ENCODE results near the gene COPS3. TPM values are rescaled to one million over a fixed set of nuclear protein-coding genes. Genes with fewer than 3 reads are reported as not detected.

COPS3 gene
- total and polyA plus RNA-seq, 2 of the 8 experiments (the other 6 are each of a cell fraction or from before 2014, with no cell fraction given): 82.9 to 110 TPM

DNA sequence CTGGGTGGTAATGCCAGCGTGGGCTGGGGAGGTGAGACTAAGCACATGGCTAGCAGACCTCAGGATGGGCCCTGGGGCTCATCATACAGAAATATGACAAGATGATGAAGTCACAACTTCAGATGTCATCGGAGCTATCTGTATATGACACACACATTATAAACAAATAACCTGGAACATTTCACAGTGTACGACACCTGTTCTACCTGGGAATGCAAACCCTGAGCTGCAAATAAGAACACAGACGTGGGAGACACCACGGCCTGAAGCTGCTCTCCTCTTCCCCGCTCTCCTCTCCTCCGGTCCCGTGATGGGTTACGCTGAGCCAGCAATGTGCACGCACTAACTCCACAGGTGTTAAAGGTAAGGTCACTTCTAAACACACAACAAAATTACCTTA is 79.8 kb downstream of the COPS3 start:
- Histone ChIP-seq H3K27ac (ENCODE audit: low read depth, low read length) (no peak overlapping the region), H3K9ac (replicated peaks in 1 of 4; ENCODE audit: extremely low read depth in 1 of 4, low read depth in 3 of 4, low read length in 3 of 4) (no peak overlapping the region), H4K91ac (replicated peaks; ENCODE audit: insufficient read length, low read length) (no peak overlapping the region), H3K56ac (replicated peaks; ENCODE audit: insufficient read length, low read depth, low read length) (no peak overlapping the region), H2AFZ (ENCODE audit: low read length) (no peak overlapping the region), H2AK5ac (ENCODE audit: low read depth, low read length) (no peak overlapping the region), H3K23me2 (ENCODE audit: low read depth, low read length) (no peaks in the 10 kb centered on the region), H3K23ac (ENCODE audit: insufficient read length) (no peak overlapping the region), H2BK12ac (ENCODE audit: low read depth, low read length) (no peak overlapping the region), H2BK120ac (replicated peaks; ENCODE audit: low read depth, low read length) (no peak overlapping the region), H4K20me1 (replicated peaks in 1 of 2; ENCODE audit: control insufficient read depth in 1 of 2, insufficient read depth in 2 of 2, low read length in 2 of 2) (no peaks in the 10 kb centered on the region), H2BK5ac (ENCODE audit: low read depth, low read length) (no peak overlapping the region), H3K9me3 (ENCODE audit: insufficient read depth in 2 of 2, low read depth in 1 of 2, low read length in 1 of 2) (peaks cover 0 to 3% of the 10 kb centered on the region in 2 experiments; a peak in 1 of 4 replicates), H2BK20ac (ENCODE audit: low read length) (no peak overlapping the region), H3K14ac (ENCODE audit: insufficient read length) (no peak overlapping the region), H4K5ac (ENCODE audit: insufficient read length, low read depth, low read length) (no peak overlapping the region), H2BK15ac (ENCODE audit: low read length) (no peak overlapping the region), H3K18ac (ENCODE audit: extremely low read depth, low read length) (no peak overlapping the region), H3K4me1 (replicated peaks in 1 of 4; ENCODE audit: control insufficient read depth in 3 of 4, insufficient read depth in 4 of 4, low read length in 3 of 4) (no peaks in the 10 kb centered on the region; a peak in 1 of 7 replicates), H3K27me3 (replicated peaks in 1 of 4; ENCODE audit: control insufficient read depth in 3 of 4, extremely low read depth in 1 of 4, insufficient read depth in 3 of 4, low read length in 3 of 4) (no peaks in the 10 kb centered on the region), H4K8ac (ENCODE audit: extremely low read depth, insufficient read depth, low read length) (no peak overlapping the region), H3K36me3 (ENCODE audit: control insufficient read depth in 2 of 4, insufficient read depth in 4 of 4, low read length in 3 of 4) (no peaks in the 10 kb centered on the region), H3K79me1 (ENCODE audit: low read depth, low read length) (no peaks in the 10 kb centered on the region), H3K4ac (replicated peaks; ENCODE audit: insufficient read length, low read depth, low read length) (no peak overlapping the region), H3K4me2 (ENCODE audit: insufficient read depth in 1 of 2, low read depth in 2 of 2, low read length in 2 of 2) (no peak overlapping the region), H3K4me3 (ENCODE audit: extremely low read depth in 1 of 4, insufficient read depth in 2 of 4, low read depth in 3 of 4, low read length in 4 of 4) (no peak overlapping the region), H3K79me2 (ENCODE audit: control insufficient read depth in 1 of 2, insufficient read depth in 2 of 2, low read length in 2 of 2) (no peaks in the 10 kb centered on the region)
- 88% methylated on average over 10 of the region's 10 CpGs; no CpG with 5 or more reads in 1 of the 2 experiments for WGBS, 2 experiments (ENCODE audit: extremely low coverage in 1 of 2, insufficient coverage in 1 of 2, insufficient read length in 1 of 2, insufficient replicate concordance in 2 of 2, low coverage in 1 of 2, low lambda C conversion rate in 2 of 2, missing lambda C conversion rate in 1 of 2)
- ChIA-PET CTCF (ENCODE audit: partially characterized antibody) (interaction anchor here (0.8 to 1.3 kb wide), 4 partner anchors 14 to 201 kb away, joined by 3 to 5 read pairs (median 3); no protein-coding TSS in a partner anchor), POLR2A (ENCODE audit: partially characterized antibody) (interaction anchor here (1.2 to 1.3 kb wide), 3 partner anchors 12 to 122 kb away, joined by 3 to 5 read pairs (median 4); no protein-coding TSS in a partner anchor)
- FAIRE-seq (no peak), DNase-seq (ENCODE audit: low read depth in 1 of 2, low spot score in 2 of 2) (no peak)
- TF ChIP-seq, protein P1, sequence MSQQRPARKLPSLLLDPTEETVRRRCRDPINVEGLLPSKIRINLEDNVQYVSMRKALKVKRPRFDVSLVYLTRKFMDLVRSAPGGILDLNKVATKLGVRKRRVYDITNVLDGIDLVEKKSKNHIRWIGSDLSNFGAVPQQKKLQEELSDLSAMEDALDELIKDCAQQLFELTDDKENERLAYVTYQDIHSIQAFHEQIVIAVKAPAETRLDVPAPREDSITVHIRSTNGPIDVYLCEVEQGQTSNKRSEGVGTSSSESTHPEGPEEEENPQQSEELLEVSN (IDR thresholded peaks at IDR 0.05): no peak
- TF ChIP-seq POLR2A (IDR thresholded peaks at IDR 0.05; ENCODE audit: control extremely low read depth in 1 of 2, low read depth in 2 of 2, low read length in 2 of 2) (no peak), TEAD4 (IDR thresholded peaks at IDR 0.05; ENCODE audit: low read depth, low read length) (no peak), HDAC6 (IDR thresholded peaks at IDR 0.05; ENCODE audit: low read depth, low read length) (no peak), TCF12 (IDR thresholded peaks at IDR 0.05; ENCODE audit: low read depth, low read length) (no peak), POLR2AphosphoS5 (IDR thresholded peaks at IDR 0.05; ENCODE audit: low read depth, low read length) (no peak), SP1 (IDR thresholded peaks at IDR 0.05; ENCODE audit: low read depth, low read length) (no peak), BCL11A (IDR thresholded peaks at IDR 0.05; ENCODE audit: low read depth in 2 of 2, low read length in 2 of 2) (no peak), JUND (IDR thresholded peaks at IDR 0.05; ENCODE audit: low read length) (no peak), SP4 (IDR thresholded peaks at IDR 0.05; ENCODE audit: low read length) (no peak), FOSL1 (IDR thresholded peaks at IDR 0.05; ENCODE audit: insufficient read depth, low read depth, low read length) (no peak)
- TF ChIP-seq, protein P2, sequence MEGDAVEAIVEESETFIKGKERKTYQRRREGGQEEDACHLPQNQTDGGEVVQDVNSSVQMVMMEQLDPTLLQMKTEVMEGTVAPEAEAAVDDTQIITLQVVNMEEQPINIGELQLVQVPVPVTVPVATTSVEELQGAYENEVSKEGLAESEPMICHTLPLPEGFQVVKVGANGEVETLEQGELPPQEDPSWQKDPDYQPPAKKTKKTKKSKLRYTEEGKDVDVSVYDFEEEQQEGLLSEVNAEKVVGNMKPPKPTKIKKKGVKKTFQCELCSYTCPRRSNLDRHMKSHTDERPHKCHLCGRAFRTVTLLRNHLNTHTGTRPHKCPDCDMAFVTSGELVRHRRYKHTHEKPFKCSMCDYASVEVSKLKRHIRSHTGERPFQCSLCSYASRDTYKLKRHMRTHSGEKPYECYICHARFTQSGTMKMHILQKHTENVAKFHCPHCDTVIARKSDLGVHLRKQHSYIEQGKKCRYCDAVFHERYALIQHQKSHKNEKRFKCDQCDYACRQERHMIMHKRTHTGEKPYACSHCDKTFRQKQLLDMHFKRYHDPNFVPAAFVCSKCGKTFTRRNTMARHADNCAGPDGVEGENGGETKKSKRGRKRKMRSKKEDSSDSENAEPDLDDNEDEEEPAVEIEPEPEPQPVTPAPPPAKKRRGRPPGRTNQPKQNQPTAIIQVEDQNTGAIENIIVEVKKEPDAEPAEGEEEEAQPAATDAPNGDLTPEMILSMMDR (IDR thresholded peaks at IDR 0.05; ENCODE audit: control extremely low read depth in 1 of 3, insufficient read depth in 1 of 3, low read depth in 1 of 3, low read length in 3 of 3): no peak
